CD14-positive monocyte (primary cell): ENCODE measurements around the gene MED27. TPM values are rescaled to one million over a fixed set of nuclear protein-coding genes. Genes with fewer than 3 reads are reported as not detected.

Source experiments
- DNase-seq, 3 donors: peaks; one replicate each; pipeline ENCODE4 v3.0.0-alpha.2; 2011 to 2022
- H2AFZ ChIP-seq: 2 replicates; pipeline ENCODE4 v1.6.0; 2012; ENCODE audit warnings: mild to moderate bottlenecking, low read depth, low read length, inconsistent platforms; ENCODE audit not compliant: insufficient read depth, poor library complexity, severe bottlenecking
- H3K27ac ChIP-seq, 2 donors: 1 replicate in 1 of 2; 2 replicates in 1 of 2; pipeline ENCODE4 v1.5.1; 2012 to 2013; ENCODE audit warnings: low read length in 2 of 2, control low read depth in 1 of 2, inconsistent platforms in 1 of 2, low read depth in 1 of 2, mild to moderate bottlenecking in 1 of 2
- H3K27me3 ChIP-seq, 2 donors: one replicate each; pipeline versions ENCODE4 v1.6.0 to v1.6.1; 2011 to 2013; ENCODE audit warnings: low read length in 2 of 2; ENCODE audit not compliant: control insufficient read depth in 2 of 2, insufficient read depth in 2 of 2
- H3K36me3 ChIP-seq, 2 donors: replicated peaks in 1 of 2; 1 replicate in 1 of 2; 2 replicates in 1 of 2; pipeline versions ENCODE4 v1.5.1 to v1.6.1; 2012 to 2013; ENCODE audit warnings: low read length in 2 of 2, control low read depth in 1 of 2, inconsistent platforms in 1 of 2, mild to moderate bottlenecking in 1 of 2; ENCODE audit not compliant: insufficient read depth in 2 of 2, control insufficient read depth in 1 of 2
- H3K4me1 ChIP-seq, 2 donors: 1 replicate in 1 of 2; 2 replicates in 1 of 2; pipeline versions ENCODE4 v1.5.1 to v1.6.1; 2012 to 2013; ENCODE audit warnings: low read length in 2 of 2, control low read depth in 1 of 2, inconsistent platforms in 1 of 2, mild to moderate bottlenecking in 1 of 2, moderate library complexity in 1 of 2; ENCODE audit not compliant: insufficient read depth in 2 of 2, control insufficient read depth in 1 of 2
- H3K4me2 ChIP-seq: replicated peaks from 2 replicates; pipeline ENCODE3; 2012; ENCODE audit warnings: low read length, moderate library complexity, mild to moderate bottlenecking; ENCODE audit not compliant: poor library complexity, severe bottlenecking; ENCODE audit errors: extremely low read depth
- H3K4me3 ChIP-seq, 3 experiments: fragments of 200-600 bp in 1 of 3; sonication (generic) in 1 of 3; replicated peaks in 1 of 3; 1 replicate in 2 of 3; 2 replicates in 1 of 3; pipeline ENCODE4 v1.5.1; 2011 to 2013; ENCODE audit warnings: low read length in 3 of 3, mild to moderate bottlenecking in 3 of 3, control low read depth in 2 of 3, low read depth in 2 of 3, inconsistent platforms in 1 of 3, moderate library complexity in 1 of 3
- H3K79me2 ChIP-seq: 2 replicates; pipeline ENCODE4 v1.6.0; 2012; ENCODE audit warnings: mild to moderate bottlenecking, control low read depth, inconsistent platforms, low read length, moderate library complexity; ENCODE audit not compliant: insufficient read depth
- H3K9ac ChIP-seq: 2 replicates; pipeline ENCODE4 v1.6.0; 2017; ENCODE audit warnings: low read length, mild to moderate bottlenecking; ENCODE audit not compliant: insufficient read depth, poor library complexity, severe bottlenecking
- H3K9me3 ChIP-seq, 2 donors: replicated peaks in 1 of 2; 1 replicate in 1 of 2; 2 replicates in 1 of 2; pipeline versions ENCODE4 v1.5.1 to v1.6.1; 2012 to 2013; ENCODE audit warnings: low read length in 2 of 2, control low read depth in 1 of 2; ENCODE audit not compliant: control insufficient read depth in 1 of 2, insufficient read depth in 1 of 2
- H4K20me1 ChIP-seq: 2 replicates; pipeline ENCODE4 v1.6.0; 2012; ENCODE audit warnings: mild to moderate bottlenecking, low read length, control low read depth, moderate library complexity; ENCODE audit not compliant: insufficient read depth
- H3K27ac Mint-ChIP-seq, 7 donors: one replicate each; pipeline ENCODE4 v1.8.0; 2020; ENCODE audit warnings: mild to moderate bottlenecking in 7 of 7, mixed read lengths in 7 of 7, moderate library complexity in 6 of 7, inconsistent platforms in 2 of 7
- H3K27me3 Mint-ChIP-seq, 3 donors: one replicate each; pipeline ENCODE4 v1.8.0; 2021 to 2022; ENCODE audit warnings: low read depth in 3 of 3, mild to moderate bottlenecking in 3 of 3, mixed read lengths in 3 of 3, moderate library complexity in 3 of 3, inconsistent platforms in 1 of 3
- H3K36me3 Mint-ChIP-seq, 2 donors: one replicate each; pipeline ENCODE4 v1.8.0; 2020; ENCODE audit warnings: mixed read lengths in 2 of 2, inconsistent platforms in 1 of 2, mild to moderate bottlenecking in 1 of 2
- H3K4me1 Mint-ChIP-seq: one replicate; pipeline ENCODE4 v1.8.0; 2020; ENCODE audit warnings: mild to moderate bottlenecking, mixed read lengths
- H3K4me3 Mint-ChIP-seq, 2 donors: one replicate each; pipeline ENCODE4 v1.8.0; 2020; ENCODE audit warnings: mild to moderate bottlenecking in 2 of 2, mixed read lengths in 2 of 2, moderate library complexity in 1 of 2
- H3K9me3 Mint-ChIP-seq, 7 donors: one replicate each; pipeline ENCODE4 v1.8.0; 2020 to 2022; ENCODE audit warnings: mixed read lengths in 7 of 7, mild to moderate bottlenecking in 6 of 7, moderate library complexity in 6 of 7, inconsistent platforms in 2 of 7
- WGBS: methylation state at CpG from one replicate; pipeline ENCODE4 v1.1.5; 2013; ENCODE audit warnings: missing lambda C conversion rate; ENCODE audit not compliant: insufficient coverage; 5-methylcytosine and 5-hydroxymethylcytosine counted together
- intact Hi-C, 2 donors: fragments of 100-400 bp; cut with micrococcal nuclease; formaldehyde crosslinking; loops; one replicate each; pipeline versions ENCODE4 v1.15.0 to v1.15.1; 2023
- polyA plus RNA-seq, 3 donors: library from polyadenylated mRNA; depleted of rRNA in 1 of 3; unstranded in 2 of 3; stranded (reverse) in 1 of 3; fragments of 300-500 nt in 2 of 3; fragments of >200 nt in 1 of 3; fragmentation: Illumina TruSeq in 2 of 3; gene quantifications; 1 replicate in 2 of 3; 2 replicates in 1 of 3; pipeline ENCODE4 v1.2.3, GENCODE V29; 2012 to 2021
- TF ChIP-seq, protein P1 (sequence below): fragments of 200-600 bp; IDR thresholded peaks from one replicate; pipeline ENCODE4 v1.8.0; 2022; ENCODE audit warnings: antibody characterized with exemption, mild to moderate bottlenecking

Gene MED27
- polyA plus RNA-seq, 3 donors, result 14.0 to 26.9 (median 25.8) TPM

DNA sequence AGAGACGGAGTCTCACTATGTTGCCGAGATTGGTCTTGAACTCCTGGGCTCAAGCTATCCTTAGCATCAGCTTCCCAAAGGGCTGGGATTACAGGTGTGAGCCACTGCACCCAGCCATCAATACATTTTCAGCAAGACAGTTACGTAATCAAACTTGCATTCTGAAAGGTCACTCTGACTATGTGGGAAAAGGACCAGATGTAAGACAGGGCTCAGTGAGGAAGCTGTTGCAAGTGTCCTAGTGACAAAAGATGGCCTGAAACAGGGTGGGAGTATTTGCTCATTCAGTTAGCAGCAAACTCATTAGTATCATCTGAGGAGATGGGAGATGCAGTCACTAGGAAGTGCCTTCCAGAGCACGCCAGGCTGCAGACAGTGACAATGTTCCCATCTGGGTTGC lies 16.9 kb downstream of the MED27 start:
- Histone ChIP-seq H4K20me1 (peaks cover 47% of the 10 kb centered on the region), H3K4me2 (no peak overlapping the region), H3K79me2 (peaks cover 8% of the 10 kb centered on the region), H3K4me1 (no peaks in the 10 kb centered on the region), H2AFZ (no peak overlapping the region), H3K9ac (no peak overlapping the region), H3K36me3 (peaks cover 3 to 52% of the 10 kb centered on the region in 2 donors), H3K4me3 (no peak overlapping the region), H3K27me3 (no peaks in the 10 kb centered on the region), H3K9me3 (peaks cover 8 to 13% of the 10 kb centered on the region in 2 donors), H3K27ac (no peak overlapping the region)
- TF ChIP-seq, protein P1, sequence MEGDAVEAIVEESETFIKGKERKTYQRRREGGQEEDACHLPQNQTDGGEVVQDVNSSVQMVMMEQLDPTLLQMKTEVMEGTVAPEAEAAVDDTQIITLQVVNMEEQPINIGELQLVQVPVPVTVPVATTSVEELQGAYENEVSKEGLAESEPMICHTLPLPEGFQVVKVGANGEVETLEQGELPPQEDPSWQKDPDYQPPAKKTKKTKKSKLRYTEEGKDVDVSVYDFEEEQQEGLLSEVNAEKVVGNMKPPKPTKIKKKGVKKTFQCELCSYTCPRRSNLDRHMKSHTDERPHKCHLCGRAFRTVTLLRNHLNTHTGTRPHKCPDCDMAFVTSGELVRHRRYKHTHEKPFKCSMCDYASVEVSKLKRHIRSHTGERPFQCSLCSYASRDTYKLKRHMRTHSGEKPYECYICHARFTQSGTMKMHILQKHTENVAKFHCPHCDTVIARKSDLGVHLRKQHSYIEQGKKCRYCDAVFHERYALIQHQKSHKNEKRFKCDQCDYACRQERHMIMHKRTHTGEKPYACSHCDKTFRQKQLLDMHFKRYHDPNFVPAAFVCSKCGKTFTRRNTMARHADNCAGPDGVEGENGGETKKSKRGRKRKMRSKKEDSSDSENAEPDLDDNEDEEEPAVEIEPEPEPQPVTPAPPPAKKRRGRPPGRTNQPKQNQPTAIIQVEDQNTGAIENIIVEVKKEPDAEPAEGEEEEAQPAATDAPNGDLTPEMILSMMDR, result no peak
- peaks cover 8% of the 10 kb centered on the region for H3K4me1 Mint-ChIP-seq
- H3K27me3 Mint-ChIP-seq, result no peaks in the 10 kb centered on the region
- no peak for DNase-seq
- intact Hi-C loops, result no loop called here
- peaks cover 2 to 17% (median 11%) of the 10 kb centered on the region in 7 donors for H3K9me3 Mint-ChIP-seq
- H3K36me3 Mint-ChIP-seq, result peaks cover 36 to 61% of the 10 kb centered on the region in 2 donors
- no peak overlapping the region for H3K4me3 Mint-ChIP-seq
- 100% methylated on average over 3 of the region's 4 CpGs for WGBS
- no peak overlapping the region for H3K27ac Mint-ChIP-seq

DNA sequence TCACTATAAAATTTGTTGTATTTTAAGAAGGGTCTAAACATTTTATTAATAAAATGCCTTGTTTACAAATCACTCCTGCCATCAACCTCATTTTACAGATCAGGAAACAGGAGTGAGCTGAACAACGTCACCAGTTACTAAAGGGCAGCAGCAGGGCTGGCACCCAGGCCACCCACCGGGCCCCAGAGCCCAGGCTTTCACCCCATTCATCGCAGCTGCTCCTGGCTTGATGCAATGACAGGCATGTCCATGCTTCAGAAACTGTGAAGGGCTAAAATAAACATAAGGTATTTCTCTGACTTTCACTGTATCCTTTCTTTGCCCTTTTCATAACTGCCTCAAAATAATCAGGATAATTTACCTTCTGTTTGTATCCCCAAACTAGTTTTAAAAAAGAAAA lies 18.1 kb downstream of the MED27 start:
- Histone ChIP-seq H3K9ac (no peak overlapping the region), H3K36me3 (peaks cover 3 to 51% of the 10 kb centered on the region in 2 donors), H3K4me3 (no peak overlapping the region), H4K20me1 (peaks cover 55% of the 10 kb centered on the region), H2AFZ (no peak overlapping the region), H3K4me1 (no peaks in the 10 kb centered on the region), H3K27ac (no peak overlapping the region), H3K79me2 (peaks cover 8% of the 10 kb centered on the region), H3K9me3 (peaks cover 8 to 13% of the 10 kb centered on the region in 2 donors), H3K4me2 (no peak overlapping the region), H3K27me3 (no peaks in the 10 kb centered on the region)
- no peaks in the 10 kb centered on the region for H3K27me3 Mint-ChIP-seq
- no peak overlapping the region for H3K27ac Mint-ChIP-seq
- intact Hi-C loops, result no loop called here
- TF ChIP-seq, protein P1, result no peak
- H3K9me3 Mint-ChIP-seq, result peaks cover 2 to 17% (median 11%) of the 10 kb centered on the region in 7 donors
- H3K4me3 Mint-ChIP-seq, result no peak overlapping the region
- WGBS, result 100% methylated on average over 3 of the region's 3 CpGs
- peaks cover 8% of the 10 kb centered on the region for H3K4me1 Mint-ChIP-seq
- DNase-seq, result no peak
- H3K36me3 Mint-ChIP-seq, result peaks cover 38 to 49% of the 10 kb centered on the region in 2 donors
